Activated naive CD4-positive, alpha-beta T cell treated with Interleukin-2 at 50 U/mL for 16 hours (primary cell): ENCODE results near the gene BRIP1.
"Not testable (repeated sequence)": the region's sequence is repeated elsewhere in the genome, so short reads cannot be mapped to it uniquely, and the experiment has no call there.

Source experiments
- DNase-seq: peaks from one replicate; pipeline ENCODE4 v3.0.0-alpha.2; 2020

Gene BRIP1

DNA sequence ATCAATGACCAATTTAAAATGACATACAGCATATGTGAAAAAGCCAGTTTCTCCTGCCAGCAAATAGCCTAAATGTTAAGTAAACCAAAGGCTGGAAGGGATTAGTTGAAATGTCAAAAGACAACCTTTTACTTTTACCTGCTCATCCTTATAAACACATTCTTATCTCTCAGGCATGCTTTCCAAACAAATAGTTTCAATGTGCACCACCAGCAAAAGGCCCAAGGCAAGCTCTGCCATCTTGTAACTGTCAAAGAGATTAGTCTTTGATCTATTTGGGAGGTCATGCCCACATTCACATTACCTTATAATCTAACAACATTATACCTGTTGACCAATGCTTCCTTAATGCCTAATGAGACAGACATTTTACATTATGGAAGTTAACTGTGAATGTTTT is 140.1 kb downstream of the BRIP1 start:
- no peak for DNase-seq

DNA sequence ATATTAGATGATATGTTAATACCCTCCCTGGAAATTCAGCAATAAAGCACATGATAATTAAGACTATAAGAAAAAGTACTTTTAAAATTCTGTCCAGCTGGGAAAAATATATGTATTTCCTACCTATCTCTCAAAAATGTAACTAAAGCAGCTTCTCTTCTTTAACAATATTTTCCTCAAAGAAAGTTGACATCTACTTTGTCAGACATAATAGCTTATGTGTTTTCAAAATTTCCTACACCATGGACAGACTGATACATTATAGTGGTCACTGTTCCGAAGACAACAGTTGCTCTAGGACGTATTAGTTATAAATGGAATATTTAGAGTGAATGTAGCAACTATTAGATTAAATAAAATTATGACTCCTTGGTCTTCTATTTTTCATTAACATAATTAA is 140.9 kb downstream of the BRIP1 start:
- no peak for DNase-seq

DNA sequence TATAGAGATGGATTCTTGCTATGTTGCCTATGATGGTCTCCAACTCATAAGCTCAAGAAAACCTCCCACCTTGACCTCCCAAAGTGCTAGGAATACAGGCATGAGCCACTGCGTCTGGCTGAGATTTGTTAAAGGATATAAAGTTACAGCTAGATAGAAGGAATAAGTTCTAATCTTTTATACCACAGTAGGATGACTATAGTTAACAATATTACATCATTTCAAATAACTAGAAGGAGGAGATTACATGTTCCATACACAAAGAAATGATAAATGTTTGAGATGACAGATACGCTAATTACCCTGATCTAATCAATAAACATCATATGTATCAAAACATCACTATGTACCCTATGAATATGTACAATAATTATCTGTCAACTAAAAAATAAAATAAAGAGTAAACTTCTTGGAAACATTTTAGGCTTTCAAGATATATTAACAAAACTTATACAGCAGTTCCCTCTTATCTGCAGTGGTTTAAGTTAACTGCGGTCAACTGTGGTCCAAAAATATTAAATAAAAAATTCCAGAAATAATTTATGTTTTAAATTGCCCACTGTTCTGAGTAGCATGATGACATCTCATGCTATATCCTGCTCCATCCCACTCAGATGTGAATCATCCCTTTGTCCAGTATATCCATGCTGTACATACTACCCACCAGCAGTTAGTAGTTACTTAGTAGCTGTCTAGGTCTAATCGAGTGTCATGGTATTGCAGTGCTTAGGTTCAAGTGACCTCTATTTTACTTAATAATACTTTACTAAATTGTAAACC is 143.1 kb downstream of the BRIP1 start:
- DNase-seq: no peak

DNA sequence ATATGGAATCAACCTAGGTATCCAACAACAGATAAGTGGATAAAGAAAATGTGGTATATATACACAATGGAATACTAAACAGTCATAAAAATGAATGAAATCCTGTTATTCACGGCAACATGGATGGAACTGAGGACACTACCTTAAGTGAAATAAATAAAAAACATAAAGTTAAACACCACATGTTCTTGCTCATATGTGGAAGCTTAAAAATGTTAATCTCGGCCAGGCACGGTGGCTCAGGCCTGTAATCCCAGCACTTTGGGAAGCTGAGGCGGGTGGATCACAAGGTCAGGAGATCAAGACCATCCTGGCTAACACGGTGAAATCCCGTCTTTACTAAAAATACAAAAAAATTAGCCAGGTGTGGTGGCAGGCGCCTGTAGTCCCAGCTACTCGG is 144.1 kb downstream of the BRIP1 start:
- not testable (repeated sequence) for DNase-seq

DNA sequence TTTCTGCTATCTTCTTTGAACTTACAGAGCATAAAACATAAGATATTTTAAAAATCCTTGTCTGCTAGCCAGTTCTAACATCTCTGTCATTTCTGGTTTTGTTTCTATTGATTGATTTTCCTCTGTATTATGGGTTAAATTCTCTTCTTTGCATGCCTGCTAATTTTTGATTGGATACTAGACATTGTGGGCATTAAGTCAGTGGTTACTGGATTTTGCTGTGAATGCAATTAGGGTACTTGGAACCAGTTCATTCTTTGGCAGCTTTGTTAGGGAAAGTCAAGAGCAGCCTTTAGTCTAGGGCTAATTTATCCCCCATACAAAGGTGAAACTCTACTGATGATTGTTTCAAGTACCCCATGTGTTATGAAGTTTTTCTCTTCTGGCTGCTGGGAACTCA is 145.3 kb downstream of the BRIP1 start:
- no peak for DNase-seq

DNA sequence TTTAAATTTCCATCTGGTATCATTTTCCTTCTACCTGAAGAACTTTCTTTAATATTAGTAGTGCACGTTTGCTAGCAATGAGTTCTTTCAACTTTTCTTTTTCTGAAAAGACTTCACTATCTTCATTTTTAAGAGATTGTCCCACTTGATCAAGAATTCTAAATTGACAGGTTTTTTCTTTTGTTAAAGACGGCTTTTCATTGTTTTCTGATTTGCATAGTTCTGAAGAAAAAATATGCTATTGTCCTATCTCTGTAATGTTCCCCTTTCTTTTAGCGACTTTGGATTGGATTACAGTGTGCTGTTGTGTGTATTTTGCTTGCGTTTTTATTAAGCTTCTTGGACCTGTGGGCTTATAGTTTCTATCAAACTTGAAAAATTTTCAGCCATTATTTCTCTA is 146.0 kb downstream of the BRIP1 start:
- no peak for DNase-seq

DNA sequence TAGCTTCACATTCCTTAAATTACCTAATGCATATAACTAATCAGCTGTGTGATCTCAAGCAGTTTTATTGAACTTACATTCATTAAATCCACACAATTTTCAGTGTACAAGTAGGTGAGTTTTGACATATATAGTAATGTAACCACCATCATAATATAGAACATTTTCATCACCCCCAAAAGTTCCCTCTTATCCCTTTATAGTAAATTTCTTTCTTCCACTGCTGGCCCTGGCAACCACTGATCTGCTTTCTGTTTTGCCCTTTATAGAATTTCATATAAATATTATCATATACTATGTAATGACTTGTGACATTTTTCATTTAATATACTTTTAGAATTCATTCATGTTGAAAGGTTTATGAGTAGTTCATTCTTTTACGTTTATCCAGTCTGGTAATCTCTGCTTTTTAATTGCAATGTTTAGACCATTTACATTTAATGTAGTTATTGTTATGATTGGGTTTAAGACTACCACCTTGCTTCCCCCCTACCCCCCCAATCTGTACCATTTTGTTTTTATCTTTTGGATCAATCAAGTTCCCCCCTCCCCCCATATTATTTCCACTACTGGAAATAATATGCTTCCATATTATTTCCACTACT is 147.0 kb downstream of the BRIP1 start:
- DNase-seq: no peak

DNA sequence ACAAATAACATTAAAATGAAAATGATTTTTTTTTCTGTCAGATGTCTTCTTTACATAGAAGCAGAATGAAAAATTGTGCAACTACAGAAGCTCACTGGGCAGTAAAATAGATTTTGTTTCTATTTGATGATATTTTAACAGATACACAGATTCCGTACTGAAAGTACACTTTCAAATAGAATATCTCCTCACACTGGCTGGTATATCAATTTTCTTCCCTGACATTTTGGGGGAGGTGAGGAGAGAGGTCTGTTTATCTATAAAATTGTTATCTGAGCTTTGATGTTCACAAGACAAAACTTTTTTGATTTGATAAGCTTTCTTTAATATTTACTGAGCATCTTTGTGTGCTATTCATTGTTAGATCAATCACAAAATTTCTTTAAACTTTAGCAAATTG is 148.0 kb downstream of the BRIP1 start:
- DNase-seq: no peak

DNA sequence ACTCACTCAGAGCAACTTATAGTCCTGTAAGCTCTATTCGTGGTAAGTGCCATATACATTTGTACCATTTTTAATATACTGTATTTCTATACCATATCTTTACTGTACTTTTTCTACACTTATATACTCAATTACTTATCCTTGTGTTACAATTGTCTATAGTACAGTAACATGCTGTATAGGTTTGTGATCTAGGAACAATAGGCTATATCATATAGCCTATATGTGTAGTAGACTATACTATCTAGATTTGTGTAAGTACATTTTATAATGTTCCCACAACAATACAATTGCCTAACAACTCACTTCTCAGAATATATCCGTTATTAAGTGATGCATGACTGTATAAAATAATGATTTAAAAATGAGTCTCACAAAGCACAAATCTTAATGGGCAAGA is 149.0 kb downstream of the BRIP1 start:
- no peak for DNase-seq

DNA sequence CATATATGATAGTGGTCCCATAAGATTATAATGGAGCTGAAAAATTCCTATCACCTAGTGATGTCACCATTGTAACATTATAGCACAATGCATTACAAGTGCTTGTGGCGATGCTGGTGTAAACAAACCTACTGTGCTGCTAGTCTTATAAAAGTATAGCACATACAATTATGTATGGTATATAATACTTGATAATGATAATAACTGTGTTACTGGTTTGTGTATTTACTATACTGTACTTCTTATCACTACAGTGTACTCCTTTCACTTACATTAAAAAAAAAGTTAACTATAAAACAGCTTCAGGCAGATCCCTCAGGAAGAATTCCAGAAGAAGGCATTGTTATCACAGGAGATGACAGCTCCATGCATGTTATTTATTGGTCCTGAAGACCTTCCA is 150.3 kb downstream of the BRIP1 start:
- DNase-seq: no peak

DNA sequence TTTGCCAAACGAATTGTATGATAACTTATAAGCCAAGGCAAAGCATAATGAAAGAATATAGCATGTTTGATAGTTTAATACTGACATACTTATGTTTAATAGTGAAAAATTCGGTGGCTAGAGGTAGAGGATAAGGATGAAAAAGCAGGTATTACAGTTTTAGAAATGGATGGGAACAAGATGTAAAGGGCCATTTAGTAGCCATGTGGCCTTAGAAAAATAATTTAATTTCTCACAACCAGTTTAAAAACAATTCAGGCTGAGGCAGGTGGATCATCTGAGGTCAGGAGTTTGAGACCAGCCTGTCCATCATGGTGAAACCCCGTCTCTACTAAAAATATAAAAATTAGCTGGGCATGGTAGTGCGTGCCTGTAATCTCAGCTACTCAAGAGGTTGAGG is 152.8 kb downstream of the BRIP1 start:
- DNase-seq: no peak

DNA sequence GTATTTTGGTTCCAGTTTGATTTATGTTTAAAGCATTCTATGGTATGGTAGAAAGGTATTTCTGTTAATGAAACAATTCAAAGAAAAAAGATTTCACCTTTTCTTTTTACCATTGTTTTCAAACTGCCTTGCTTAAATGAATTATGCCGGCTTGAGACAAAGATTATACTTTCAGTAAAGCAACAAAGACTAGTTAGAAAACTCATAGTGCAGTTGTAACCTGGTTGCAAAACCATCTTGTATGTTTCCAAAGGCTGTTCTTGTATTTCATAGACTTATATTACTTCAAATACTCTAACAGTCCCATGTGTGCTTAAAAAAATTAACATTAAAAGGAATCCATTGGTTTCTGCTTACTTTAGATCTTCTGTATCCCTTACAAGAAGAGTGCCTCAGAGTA is 153.8 kb downstream of the BRIP1 start:
- DNase-seq: no peak

DNA sequence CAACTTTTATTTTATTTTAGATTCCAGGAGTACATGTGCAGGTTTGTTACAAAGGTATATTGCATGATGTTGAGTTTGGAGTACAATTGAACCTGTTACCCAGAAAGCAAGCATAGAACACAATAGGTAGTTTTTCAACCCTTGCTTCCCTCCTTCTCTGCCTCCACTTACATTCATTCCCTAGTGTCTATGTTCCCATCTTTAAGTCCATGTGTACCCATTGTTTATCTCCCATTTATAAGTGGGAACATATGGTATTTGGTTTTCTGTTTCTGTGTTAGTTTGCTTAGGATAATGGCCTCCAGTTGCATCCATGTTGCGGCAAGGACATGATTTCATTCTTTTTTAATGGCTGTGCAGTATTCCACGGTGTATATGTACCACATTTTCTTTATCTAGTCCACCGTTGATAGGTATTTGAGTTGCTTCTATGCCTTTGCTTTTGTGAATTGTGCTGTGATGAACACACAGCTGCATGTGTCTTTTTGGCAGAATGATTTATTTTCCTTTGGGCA is 158.3 kb downstream of the BRIP1 start:
- DNase-seq: no peak

DNA sequence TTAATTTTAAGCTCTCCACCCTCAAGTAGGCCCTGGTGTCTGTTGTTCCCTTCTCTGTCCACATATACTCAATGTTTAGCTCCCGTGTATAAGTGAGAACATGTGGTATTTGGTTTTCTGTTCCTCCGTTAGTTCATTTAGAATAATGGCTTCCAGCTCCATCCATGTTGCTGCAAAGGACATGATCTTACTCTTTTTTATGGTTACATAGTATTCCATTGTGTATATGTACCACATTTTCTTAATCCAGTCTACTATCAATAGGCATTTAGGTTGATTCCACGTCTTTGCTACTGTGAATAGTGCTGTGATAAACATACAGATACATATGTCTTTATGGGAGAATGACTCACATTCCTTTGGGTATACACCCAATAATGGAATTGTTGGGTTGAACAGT is 160.9 kb downstream of the BRIP1 start:
- DNase-seq: no peak

DNA sequence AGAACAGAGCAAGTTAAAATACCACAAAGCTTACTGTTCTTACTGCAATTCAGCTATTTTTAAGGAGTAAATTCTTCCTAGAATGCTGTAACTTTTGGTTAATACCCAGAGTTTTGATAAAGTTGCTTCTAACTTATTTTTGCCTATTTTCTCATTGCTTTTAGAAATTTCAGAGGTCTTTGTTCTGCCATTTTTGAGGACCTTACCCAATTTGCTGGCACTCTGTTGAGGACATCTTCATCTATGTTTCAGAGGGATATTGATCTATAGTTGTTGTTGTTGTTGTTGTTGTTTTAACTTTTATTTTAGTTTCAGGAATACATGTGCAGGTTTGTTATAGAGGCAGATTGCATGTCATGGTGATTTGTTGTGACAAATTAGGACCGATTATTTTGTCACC is 161.3 kb downstream of the BRIP1 start:
- DNase-seq: no peak

DNA sequence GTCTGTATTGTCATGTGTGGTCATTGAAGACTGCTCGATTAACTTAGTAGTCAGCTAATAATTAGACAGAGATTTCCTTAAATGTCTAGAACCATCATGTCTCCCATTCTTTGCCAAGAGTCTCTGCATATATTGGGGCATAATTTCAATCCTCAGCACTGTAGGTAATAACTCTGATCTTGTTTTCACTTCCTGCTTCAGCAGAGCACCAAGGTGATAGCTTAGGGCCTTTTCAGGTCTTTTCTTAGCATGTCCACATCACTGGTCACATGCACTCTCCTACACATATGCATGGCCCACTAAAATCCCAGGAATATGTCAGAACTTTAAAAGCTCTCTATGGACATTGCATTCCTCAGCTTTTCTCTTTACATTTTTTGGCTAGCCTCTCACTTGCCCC is 162.0 kb downstream of the BRIP1 start:
- DNase-seq: no peak

DNA sequence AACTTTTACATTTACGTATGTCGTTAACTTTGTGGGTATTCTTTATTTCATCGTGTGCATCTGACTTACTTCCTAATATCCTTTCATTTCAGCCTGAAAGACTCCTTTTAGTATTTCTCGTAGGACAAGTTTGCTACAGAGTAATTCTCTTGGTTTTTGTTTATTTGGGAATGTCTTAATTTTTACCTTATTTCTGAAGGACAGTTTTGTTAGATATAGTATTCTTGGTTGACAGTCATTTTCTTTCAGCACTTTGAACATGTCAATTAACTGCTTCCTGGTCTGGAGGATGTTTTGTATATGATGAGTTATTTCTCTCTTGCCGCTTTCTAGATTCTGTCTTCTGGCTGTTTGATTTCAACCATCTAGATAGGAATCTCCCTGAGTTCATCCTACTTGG is 163.1 kb downstream of the BRIP1 start:
- DNase-seq: no peak

DNA sequence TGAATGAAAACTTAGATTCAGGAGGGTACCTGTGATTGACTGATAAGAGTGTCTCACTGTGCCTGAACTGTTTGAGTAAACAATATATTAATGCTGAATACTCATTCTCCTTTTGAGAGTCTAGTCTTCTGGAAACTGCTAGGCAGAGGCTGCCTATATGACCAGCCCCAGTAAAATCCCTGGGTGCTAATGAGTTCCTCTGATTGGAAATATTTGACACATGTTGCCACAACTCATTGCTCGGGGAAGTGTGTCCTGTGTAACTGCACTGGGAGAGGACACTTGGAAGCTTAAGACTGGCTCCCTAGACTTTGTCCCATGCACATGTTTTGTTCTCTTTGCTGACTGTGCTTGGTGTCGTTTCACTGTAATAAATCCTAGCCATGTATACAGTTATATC is 163.6 kb downstream of the BRIP1 start:
- DNase-seq: no peak

DNA sequence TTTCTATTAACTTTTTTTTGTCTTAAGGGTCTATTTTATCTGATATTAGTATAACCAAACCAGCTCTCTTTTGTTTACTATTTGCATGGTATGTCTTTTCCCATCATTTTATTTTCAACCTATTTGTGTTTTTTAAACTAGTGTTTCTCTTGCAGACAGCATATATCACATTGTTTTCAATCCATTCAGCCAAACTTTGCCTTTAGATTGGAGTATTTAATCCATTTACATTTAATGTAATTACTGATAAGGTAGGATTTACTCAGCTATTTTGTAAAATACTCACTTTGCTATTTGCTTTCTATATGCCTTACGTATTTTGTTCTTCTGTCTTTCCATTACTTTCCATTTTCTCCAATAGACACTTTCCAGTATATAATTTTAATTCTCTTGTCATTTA is 164.3 kb downstream of the BRIP1 start:
- no peak for DNase-seq

DNA sequence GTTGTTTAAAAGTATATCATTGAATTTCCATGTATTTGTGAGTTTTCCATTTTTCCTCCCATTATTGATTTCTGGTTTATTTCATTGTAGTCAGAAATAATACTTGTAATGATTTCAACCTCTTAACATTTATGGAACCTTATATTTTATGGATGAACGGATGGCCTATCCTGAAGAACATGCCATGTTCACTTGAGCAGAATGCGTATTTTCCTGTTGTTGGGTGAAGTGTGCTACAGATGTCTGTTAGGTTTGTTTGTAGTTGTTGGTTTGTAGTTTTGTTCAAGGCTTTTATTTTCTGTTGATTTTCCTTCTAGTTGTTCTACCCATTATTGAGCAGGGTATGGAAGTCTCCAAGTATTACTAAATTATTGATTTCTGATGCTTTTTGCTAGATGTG is 165.1 kb downstream of the BRIP1 start:
- no peak for DNase-seq

DNA sequence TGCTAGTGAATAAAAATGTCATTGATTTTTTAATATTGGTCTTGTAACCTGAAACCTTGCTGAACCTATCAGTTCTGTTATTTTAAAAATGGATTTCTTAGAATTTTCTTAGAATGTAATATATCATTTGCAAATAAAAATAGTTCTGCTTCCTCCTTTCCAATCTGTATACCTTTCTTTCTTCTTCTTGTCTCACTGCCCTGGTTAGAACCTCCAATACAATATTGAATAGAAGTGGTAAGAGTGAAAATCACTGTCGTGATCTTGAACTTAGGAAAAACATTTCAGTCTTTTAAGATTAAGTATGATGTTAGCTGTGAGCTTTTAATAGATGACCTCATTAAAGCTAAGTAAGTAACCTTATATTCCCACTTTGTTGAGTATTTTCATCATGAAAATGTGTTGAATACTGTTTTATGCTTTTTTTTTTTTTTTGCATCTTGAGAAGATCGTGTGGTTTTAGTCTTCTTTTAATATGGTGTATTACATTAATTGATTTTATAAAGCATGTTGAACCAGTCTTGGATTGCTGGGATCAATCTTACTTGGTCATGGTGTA is 167.5 kb downstream of the BRIP1 start:
- DNase-seq: no peak

DNA sequence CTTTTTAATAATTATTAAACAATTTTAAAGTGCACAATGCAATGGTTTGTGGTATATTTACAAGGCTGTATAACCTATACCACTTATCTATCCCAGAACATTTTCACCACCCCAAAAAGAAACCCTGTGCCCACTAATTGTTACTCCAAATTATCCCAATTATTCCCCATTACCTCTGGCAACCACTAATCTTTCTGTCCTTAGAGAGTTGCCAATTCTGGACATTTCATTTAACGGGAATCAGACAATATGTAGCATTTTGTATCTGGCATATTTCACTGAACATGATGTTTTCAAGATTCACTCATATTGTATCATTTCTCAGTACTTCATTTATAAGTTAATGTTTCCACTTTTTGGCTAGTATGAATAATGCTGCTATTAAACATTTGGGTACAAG is 169.2 kb downstream of the BRIP1 start:
- no peak for DNase-seq

DNA sequence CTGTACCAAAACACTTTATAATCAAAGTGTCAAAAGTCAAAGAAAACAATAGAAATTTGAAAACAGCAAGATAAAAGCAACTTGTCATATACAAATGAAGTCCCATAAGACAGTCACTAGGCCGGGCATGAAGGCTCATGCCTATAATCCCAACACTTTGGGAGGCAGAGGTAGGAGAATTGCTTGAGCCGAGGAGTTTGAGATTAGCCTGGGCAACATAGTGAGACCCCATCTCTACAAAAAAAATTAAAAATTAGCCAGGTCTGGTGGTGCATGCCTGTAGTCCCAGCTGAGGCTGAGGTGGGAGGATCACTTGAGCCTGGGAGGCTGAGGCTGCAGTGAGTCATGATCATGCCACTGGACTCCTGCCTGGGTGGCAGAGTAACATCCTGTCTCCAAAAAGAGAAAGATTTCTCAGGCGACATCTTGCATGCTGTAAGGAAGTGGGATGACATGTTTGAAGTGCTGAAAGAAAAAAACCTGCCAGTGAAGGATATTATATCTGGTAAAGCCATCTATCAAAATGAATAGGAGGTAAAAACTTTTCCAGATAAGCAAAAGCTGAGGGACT is 173.6 kb downstream of the BRIP1 start:
- no peak for DNase-seq

DNA sequence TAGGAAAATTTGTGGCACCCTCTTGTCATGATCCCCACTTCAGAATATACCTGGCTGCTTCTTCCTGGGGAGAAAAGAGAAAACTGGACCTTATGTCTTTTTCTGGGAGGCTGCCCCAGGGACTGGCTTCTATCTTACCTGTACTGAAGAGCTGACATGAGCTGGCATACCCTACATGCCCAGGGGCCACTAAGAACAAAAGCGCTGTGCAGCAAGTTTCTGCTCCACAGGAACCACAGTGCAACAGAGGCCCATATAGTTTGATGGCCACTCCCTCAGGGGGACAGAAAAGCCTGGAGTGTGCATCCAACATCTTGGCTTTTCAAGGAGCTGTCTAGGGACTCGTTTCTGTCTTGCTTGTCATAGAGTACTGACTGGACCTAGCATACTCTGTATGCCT is 175.6 kb downstream of the BRIP1 start:
- DNase-seq: no peak
